Inflammatory macrophage treated with lipopolysaccharide for 1 hour (primary cell): ENCODE data around the gene ZNF660.
A peak's percentile ranks its signal among the peaks of the same experiment; 100 is the strongest.
"Not testable (repeated sequence)": the region's sequence is repeated elsewhere in the genome, so short reads cannot be mapped to it uniquely, and the experiment has no call there.

Source experiments
- DNase-seq, 2 donors: peaks; one replicate each; pipeline ENCODE4 v3.0.0-alpha.2; 2020 to 2022

The ZNF660 gene

GRCh38 chr3:44584646-44585501 is at the start of gene ZNF660:
ZNF660 (plus strand) TSS chr3:44584964; CDS start chr3:44594194, 9,230 bp downstream.
- peak; percentile 2 to 3 for DNase-seq

DNA sequence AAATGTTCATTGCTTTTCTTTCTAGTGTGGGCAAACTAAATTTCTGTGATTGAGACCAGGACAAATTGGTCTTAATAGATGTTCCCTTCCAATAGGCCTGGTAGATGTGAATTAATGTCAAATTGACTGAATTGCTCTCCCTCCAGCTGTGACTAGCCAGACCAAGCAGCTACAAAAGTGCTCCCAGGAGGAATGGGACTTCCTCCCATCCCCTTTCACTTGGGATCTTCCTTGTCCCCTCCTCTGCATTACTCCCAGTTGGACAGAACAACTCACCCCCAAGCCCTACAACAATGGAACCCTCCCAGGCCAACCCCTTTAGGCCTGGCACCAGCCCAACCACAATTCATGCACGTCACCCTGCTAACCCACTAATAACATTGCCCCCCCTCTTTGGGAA is 49.4 kb upstream of the ZNF660 start:
- DNase-seq = no peak

DNA sequence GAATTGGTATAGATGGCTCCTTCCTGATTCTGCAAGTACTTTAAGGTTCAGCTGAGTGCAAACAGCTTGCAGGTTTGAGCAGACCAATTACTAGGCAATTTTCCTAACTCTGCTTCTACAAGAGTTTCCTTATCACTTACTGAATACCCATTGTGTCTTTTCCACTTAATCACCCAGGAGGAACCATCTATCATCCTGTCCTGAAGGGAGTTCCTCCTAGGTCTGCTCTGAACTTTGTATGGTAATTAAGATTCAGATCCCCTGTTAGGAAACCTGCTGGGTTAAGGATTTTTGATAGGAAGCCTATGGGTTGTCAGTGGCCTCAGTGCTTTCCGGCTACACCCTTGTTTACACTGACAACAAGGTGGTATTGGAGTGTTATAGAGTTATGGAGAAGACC is 40.0 kb upstream of the ZNF660 start:
- DNase-seq = not testable (repeated sequence)

DNA sequence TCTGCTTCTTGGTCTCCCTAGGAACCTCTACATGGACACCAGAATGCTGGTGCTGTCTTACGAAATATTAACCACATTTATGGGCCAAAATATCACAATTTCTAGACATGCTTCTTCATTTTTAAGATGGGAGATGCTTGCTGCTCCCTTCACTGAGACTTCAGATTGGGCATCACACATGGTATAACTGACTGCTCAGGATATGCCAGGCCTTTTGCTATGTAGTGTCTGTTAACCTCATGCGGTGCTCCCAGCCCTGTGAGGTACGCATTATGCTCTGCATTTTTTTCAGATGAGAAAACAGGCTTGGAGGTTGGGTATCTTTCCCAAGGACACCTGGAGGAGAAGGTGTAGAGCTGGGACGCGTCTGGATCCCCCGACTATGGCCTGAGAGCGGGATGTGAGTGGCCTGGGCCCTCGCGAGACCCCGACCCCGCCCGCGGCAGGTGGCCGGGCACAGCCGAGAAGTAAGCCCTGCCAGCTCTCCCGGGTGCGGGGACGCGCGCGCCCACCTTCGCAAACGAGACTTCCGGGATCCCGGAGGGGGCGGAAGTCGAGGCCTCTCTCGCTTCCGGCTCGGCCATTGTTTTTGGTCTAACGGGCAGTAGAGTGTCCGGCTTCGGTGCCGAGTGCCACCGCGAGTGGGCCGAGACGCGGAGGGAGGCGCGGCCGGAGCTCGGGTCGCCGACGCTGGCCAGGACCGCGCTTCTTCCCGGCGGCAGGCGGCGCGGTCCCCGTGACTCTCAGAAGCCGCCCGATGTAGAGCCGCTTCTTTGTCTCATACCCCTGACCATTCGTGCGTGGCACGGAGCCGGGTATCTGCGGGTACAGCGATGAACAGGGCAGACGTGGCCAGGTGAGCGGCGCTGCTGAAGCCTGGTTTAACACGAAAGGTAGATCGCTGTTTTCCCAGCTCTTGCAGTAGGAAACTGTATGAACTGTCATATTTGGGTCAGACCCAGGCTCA is 29.9 kb upstream of the ZNF660 start, which contains the start of gene ZKSCAN7:
ZKSCAN7 (plus strand) TSS at position 568 of the 967 bp plus-strand sequence. CDS start 1,855 bp downstream, outside the sequence.
- peak; percentile 40 to 42 for DNase-seq

DNA sequence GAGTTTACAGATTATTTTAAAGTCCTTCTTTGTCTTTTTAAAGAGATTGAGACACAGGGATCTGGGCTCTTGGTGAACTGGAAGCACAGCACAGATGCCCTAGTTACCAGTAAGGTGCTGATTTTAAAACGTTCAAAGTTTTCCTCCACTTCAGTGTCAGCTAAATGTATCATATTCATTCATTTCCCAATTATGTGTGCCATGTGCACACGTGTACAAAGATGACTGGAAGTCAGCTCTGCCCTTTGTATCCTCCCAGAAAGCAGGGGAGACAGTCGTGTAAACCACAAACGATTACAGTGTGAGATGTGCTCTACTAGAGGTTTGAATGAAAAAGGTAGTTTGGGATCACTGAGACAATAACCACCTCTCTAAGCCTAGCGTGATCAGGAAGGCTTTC is 29.0 kb upstream of the ZNF660 start:
- no peak for DNase-seq

- no peak for DNase-seq
These were observed 27.7 kb upstream of the ZNF660 start for GRCh38 chr3:44557074-44557473.

- no peak for DNase-seq
These were observed 23.7 kb upstream of the ZNF660 start for GRCh38 chr3:44561076-44561475.

- DNase-seq = no peak
These were observed 22.6 kb upstream of the ZNF660 start for GRCh38 chr3:44562147-44562546.

GRCh38 chr3:44568561-44568960 is 16.2 kb upstream of the ZNF660 start:
- no peak for DNase-seq

DNA sequence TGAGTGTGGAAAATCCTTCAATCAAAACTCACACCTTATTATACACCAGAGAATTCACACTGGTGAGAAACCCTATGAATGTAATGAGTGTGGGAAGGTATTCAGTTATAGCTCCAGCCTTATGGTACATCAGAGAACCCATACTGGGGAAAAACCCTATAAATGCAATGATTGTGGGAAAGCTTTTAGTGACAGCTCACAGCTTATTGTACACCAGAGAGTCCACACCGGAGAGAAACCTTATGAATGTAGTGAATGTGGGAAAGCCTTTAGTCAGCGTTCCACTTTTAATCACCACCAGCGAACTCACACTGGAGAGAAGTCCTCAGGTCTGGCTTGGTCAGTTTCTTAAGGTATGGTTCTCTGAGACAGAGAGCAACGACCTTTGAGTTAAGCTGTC is 13.7 kb upstream of the ZNF660 start:
- no peak for DNase-seq

GRCh38 chr3:44576613-44577012 is 8.2 kb upstream of the ZNF660 start:
- no peak for DNase-seq

- DNase-seq = not testable (repeated sequence)
These were observed 7.3 kb upstream of the ZNF660 start for GRCh38 chr3:44577354-44577952.

GRCh38 chr3:44578316-44578715 is 6.4 kb upstream of the ZNF660 start:
- DNase-seq = not testable (repeated sequence)

DNA sequence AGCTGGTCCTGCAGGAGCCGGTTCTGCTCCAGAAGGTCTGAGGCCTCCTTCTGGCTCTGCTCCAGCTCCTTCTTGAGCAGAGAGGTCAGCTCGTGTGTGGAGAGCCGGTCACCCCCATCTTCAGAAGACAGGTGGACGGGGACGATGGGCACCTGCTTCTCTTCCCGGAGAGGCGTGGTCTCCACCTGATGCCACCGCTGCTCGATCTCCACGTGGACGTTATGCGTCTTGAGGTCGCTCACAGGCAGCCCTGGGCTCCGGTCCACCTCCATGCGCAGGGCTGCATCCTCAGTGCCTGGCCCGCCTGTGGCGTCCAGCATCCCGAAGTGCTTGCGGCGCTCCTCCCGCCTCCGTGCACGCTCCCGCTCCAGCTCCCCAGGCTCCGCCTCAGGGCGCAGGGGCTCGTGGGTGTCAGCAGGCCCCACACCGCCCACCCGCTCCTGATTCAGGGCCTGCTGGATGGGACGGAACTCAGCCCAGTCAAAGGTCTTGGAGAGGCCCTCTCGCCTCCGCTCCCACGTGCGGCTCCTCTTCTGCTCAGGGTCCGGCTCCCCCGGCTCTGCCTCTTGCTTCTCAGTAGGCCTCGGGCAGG is 5.7 kb upstream of the ZNF660 start:
- not testable (repeated sequence) for DNase-seq

- not testable (repeated sequence) for DNase-seq
These were observed 5.0 kb upstream of the ZNF660 start for GRCh38 chr3:44579749-44580148.

GRCh38 chr3:44580971-44581370 is 3.8 kb upstream of the ZNF660 start:
- DNase-seq = not testable (repeated sequence)

DNA sequence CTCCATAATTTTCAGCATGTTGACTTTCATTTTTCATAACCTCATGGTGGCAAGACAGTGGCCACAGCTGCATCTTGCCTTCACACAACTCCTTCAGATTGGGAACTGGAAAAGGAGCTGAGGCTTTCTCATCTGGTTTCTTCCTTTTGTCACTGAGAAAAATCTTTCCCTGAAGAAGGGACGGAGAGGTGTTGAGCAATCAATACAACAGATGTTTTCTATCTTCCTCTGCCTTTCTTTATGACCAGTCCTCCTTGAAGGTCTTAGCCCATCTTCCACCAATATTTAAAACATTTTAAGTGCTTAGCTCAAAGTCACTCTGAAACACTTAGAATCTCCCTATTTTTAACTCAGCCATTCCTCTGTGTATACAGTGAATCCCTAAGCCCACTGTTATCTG is 11.9 kb downstream of the ZNF660 start:
- DNase-seq = no peak

DNA sequence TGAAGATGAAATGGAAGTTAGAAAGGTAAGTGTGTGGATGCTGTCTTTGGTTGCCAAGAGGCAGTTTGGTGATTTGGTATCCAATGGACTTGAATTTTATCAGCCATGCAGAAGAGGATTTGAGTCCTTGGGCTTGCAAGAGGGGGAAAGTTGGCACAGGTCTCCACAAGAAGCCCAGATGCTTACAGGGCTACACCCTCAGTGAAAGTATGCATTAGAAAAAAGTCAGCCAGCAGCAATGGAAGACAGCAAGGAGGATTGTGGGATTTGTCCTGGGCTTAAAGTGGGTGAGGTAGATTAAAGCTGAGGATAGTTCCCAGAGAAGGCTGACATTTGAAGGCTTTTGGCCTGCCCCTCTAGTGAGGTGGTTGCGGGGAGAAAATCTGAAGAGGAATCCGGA is 17.0 kb downstream of the ZNF660 start:
- DNase-seq = no peak

- no peak for DNase-seq
These were observed 27.9 kb downstream of the ZNF660 start for GRCh38 chr3:44612678-44613077.

GRCh38 chr3:44624749-44625480 is 40.2 kb downstream of the ZNF660 start, which contains the start of gene ZNF197:
ZNF197 (plus strand) TSS chr3:44625036; CDS start chr3:44629155, 4,119 bp downstream.
- peak; percentile 82 to 89 for DNase-seq

GRCh38 chr3:44628716-44629115 is 44.0 kb downstream of the ZNF660 start:
- no peak for DNase-seq

DNA sequence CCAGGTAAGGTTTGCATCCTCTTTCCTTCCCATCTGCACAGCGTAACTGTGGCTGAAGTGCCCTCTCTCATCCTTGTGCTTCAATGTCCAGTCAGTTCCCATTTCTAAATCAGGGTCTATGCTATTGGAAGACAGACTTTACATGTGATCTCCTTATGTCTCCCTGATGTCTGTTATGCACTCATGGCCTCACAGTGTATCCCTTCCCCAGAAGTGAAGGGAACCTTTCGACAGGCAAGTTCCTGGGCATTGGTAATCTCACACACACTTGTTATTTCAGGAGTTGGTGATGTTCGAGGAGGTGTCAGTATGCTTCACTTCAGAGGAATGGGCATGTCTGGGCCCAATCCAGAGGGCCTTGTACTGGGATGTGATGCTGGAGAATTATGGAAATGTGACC is 47.4 kb downstream of the ZNF660 start:
- no peak for DNase-seq
